ENCODE data around the gene RALGDS. TPM values are rescaled to one million over a fixed set of nuclear protein-coding genes. Genes with fewer than 3 reads are reported as not detected.

Gene RALGDS
- total and polyA plus RNA-seq, 9 of the 15 experiments (the other 6 are each of a cell fraction or from before 2014, with no cell fraction given) = 0.75 to 43.3 (median 27.1) TPM

DNA sequence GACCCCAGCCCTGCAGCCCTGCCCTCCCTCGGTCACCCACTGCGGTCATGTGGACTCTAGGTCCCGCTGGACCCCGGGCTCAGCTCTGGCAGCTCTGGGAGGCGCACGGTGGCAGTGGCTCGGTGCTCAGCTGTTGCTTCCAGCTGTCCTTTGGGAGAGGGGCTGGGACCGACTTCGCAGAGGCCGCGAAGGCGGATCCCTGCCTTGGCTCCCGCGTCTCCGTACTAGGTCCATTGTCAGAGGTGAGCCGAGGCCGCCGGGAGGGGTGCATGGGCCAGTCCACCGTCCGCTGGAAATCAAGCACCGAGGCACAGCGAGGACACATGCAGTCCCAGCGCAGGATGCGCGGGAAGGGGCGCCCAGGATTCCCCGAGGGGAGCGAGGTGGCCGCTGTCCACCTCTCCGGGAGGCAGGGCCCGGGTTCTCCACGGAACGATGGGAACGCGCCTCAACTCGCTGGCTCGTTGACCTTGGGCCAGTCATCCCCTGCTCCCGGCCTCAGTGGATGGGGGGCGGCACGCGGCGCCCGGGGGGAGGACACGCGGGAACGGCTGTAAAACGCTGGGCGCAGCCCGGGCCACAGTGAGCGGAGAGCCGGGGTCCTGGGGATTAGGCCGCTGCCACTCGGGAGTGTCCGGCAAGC, 41.9 kb upstream of the RALGDS start (continued):
- TF ChIP-seq TBL1XR1 (IDR thresholded peaks at IDR 0.05; ENCODE audit: low read length in 2 of 2) = no peak

DNA sequence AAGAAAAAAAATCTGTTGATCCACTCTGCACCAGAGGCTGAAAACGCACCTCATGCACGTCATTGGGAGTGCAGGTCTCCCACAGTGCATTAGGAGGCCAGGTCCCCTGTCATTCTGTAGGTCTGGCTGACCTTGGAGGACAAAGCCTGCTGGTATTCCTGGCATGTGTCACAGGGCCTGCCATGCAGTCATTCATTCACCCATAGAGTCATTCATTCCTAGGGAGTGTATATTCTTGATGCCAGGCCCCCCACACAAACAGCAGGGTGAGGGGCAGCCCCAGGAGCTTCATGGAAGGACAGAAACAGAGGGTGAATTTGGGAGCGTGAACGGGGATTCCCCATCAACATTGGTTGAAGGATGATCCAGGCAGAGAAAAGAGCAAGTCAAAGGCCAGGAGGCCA, 40.5 kb upstream of the RALGDS start:
- no peaks in the 10 kb centered on the region for H3K9me3 ChIP-seq (replicated peaks; ENCODE audit: control insufficient read depth, insufficient read depth, low read depth, low read length)
- peak; percentile 8; the same call in 2 of the 3 replicates for ATAC-seq
- no peaks in the 10 kb centered on the region for H4K20me1 ChIP-seq (replicated peaks; ENCODE audit: control insufficient read depth, insufficient read depth, low read length)
- POLR2A ChIA-PET = interaction anchor here (1.0 to 1.1 kb wide), 2 partner anchors 10 to 190 kb away, joined by 4 read pairs; no protein-coding TSS in a partner anchor
- peaks cover 27% of the 10 kb centered on the region for H3K36me3 ChIP-seq (ENCODE audit: control insufficient read depth, insufficient read depth, low read length)
- peak overlapping the region in 1 of 2 experiments; percentile 32; a peak in 1 of 4 replicates for H3K9ac ChIP-seq (ENCODE audit: insufficient read depth in 1 of 2, low read depth in 2 of 2, low read length in 2 of 2)
- in situ Hi-C loops (cut with MboI) (no loop called here), intact Hi-C loops (cut with micrococcal nuclease) (no loop called here)
- FAIRE-seq = no peak
- peaks cover 33 to 59% of the 10 kb centered on the region in 2 experiments; a peak in 4 of 5 replicates for H3K4me1 ChIP-seq (replicated peaks in 1 of 2; ENCODE audit: control insufficient read depth in 2 of 2, insufficient read depth in 2 of 2, low read length in 2 of 2)
- H3K4me3 ChIP-seq = no peak overlapping the region
- BruUV-seq (replicated peaks) = no TSS peak
- TF ChIP-seq, protein P1, sequence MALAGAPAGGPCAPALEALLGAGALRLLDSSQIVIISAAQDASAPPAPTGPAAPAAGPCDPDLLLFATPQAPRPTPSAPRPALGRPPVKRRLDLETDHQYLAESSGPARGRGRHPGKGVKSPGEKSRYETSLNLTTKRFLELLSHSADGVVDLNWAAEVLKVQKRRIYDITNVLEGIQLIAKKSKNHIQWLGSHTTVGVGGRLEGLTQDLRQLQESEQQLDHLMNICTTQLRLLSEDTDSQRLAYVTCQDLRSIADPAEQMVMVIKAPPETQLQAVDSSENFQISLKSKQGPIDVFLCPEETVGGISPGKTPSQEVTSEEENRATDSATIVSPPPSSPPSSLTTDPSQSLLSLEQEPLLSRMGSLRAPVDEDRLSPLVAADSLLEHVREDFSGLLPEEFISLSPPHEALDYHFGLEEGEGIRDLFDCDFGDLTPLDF (CRISPR knock-in tag; IDR thresholded peaks at IDR 0.05) = 0 out of 2 replicates have a peak, but pooled peaks have one; percentile 8
- TF ChIP-seq, protein P2, sequence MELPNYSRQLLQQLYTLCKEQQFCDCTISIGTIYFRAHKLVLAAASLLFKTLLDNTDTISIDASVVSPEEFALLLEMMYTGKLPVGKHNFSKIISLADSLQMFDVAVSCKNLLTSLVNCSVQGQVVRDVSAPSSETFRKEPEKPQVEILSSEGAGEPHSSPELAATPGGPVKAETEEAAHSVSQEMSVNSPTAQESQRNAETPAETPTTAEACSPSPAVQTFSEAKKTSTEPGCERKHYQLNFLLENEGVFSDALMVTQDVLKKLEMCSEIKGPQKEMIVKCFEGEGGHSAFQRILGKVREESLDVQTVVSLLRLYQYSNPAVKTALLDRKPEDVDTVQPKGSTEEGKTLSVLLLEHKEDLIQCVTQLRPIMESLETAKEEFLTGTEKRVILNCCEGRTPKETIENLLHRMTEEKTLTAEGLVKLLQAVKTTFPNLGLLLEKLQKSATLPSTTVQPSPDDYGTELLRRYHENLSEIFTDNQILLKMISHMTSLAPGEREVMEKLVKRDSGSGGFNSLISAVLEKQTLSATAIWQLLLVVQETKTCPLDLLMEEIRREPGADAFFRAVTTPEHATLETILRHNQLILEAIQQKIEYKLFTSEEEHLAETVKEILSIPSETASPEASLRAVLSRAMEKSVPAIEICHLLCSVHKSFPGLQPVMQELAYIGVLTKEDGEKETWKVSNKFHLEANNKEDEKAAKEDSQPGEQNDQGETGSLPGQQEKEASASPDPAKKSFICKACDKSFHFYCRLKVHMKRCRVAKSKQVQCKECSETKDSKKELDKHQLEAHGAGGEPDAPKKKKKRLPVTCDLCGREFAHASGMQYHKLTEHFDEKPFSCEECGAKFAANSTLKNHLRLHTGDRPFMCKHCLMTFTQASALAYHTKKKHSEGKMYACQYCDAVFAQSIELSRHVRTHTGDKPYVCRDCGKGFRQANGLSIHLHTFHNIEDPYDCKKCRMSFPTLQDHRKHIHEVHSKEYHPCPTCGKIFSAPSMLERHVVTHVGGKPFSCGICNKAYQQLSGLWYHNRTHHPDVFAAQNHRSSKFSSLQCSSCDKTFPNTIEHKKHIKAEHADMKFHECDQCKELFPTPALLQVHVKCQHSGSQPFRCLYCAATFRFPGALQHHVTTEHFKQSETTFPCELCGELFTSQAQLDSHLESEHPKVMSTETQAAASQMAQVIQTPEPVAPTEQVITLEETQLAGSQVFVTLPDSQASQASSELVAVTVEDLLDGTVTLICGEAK (IDR thresholded peaks at IDR 0.05) = no peak
- TF ChIP-seq, protein P2 (CRISPR knock-in tag; IDR thresholded peaks at IDR 0.05) = no peak
- no peak for DNase-seq (ENCODE audit: extremely low read depth in 1 of 4, low spot score in 3 of 4)
- peaks cover 19% of the 10 kb centered on the region for H3K79me2 ChIP-seq (ENCODE audit: control insufficient read depth, insufficient read depth, low read length)
- no peaks in the 10 kb centered on the region for H3K9me1 ChIP-seq (ENCODE audit: control insufficient read depth, insufficient read depth, low read length)
- 38% methylated on average over 4 of the region's 4 CpGs for WGBS (ENCODE audit: insufficient coverage, low coverage, missing lambda C conversion rate)
- H3K27ac ChIP-seq (ENCODE audit: extremely low read depth, low read depth, low read length) = 0 out of 3 replicates have a peak overlapping the region, but pooled peaks have one; percentile 12
- no peak overlapping the region for H2AFZ ChIP-seq (ENCODE audit: low read depth, low read length)
- no peaks in the 10 kb centered on the region for H3K27me3 ChIP-seq (ENCODE audit: control insufficient read depth in 2 of 2, insufficient read depth in 2 of 2, low read length in 2 of 2)
- CTCF ChIA-PET (ENCODE audit: low intra/inter-chr PET ratio) = no interaction called here
- H3K4me2 ChIP-seq (ENCODE audit: insufficient read depth, low read length) = peak overlapping the region; percentile 60; the same call in 1 of the 2 replicates
